IPS-18a (cell line): ENCODE measurements around the gene TP53I11.

Source experiments
- H3K27ac ChIP-seq: one replicate; pipeline ENCODE4 v1.5.1; 2013; ENCODE audit warnings: low read length
- H3K27me3 ChIP-seq: one replicate; pipeline ENCODE4 v1.6.1; 2013; ENCODE audit warnings: mild to moderate bottlenecking, low read length; ENCODE audit not compliant: control insufficient read depth, insufficient read depth
- H3K36me3 ChIP-seq: one replicate; pipeline ENCODE4 v1.6.1; 2013; ENCODE audit warnings: low read depth, low read length; ENCODE audit not compliant: control insufficient read depth
- H3K4me1 ChIP-seq: one replicate; pipeline ENCODE4 v1.6.1; 2013; ENCODE audit warnings: low read depth, low read length; ENCODE audit not compliant: control insufficient read depth
- H3K4me3 ChIP-seq: one replicate; pipeline ENCODE4 v1.5.1; 2013; ENCODE audit warnings: low read length
- H3K9ac ChIP-seq: one replicate; pipeline ENCODE4 v1.6.1; 2013; ENCODE audit warnings: mild to moderate bottlenecking, low read length, moderate library complexity
- H3K9me3 ChIP-seq: one replicate; pipeline ENCODE4 v1.6.1; 2013; ENCODE audit warnings: low read depth, low read length; ENCODE audit not compliant: control insufficient read depth

TP53I11 gene

GRCh38 chr11:44963948-44964347, 13.3 kb upstream of the TP53I11 start:
- Histone ChIP-seq H3K27ac (no peak overlapping the region), H3K27me3 (no peaks in the 10 kb centered on the region), H3K4me1 (peaks cover 46% of the 10 kb centered on the region), H3K9ac (no peak overlapping the region), H3K9me3 (no peaks in the 10 kb centered on the region), H3K36me3 (no peaks in the 10 kb centered on the region), H3K4me3 (no peak overlapping the region)

GRCh38 chr11:44963136-44963535, 12.5 kb upstream of the TP53I11 start:
- Histone ChIP-seq H3K4me1 (peaks cover 49% of the 10 kb centered on the region), H3K27me3 (peaks cover 2% of the 10 kb centered on the region), H3K36me3 (no peaks in the 10 kb centered on the region), H3K9ac (no peak overlapping the region), H3K27ac (no peak overlapping the region), H3K4me3 (no peak overlapping the region), H3K9me3 (no peaks in the 10 kb centered on the region)

- Histone ChIP-seq H3K27me3 (peaks cover 9% of the 10 kb centered on the region), H3K27ac (no peak overlapping the region), H3K4me3 (no peak overlapping the region), H3K36me3 (no peaks in the 10 kb centered on the region), H3K4me1 (peaks cover 50% of the 10 kb centered on the region), H3K9ac (no peak overlapping the region), H3K9me3 (no peaks in the 10 kb centered on the region)
These were observed 11.8 kb upstream of the TP53I11 start for GRCh38 chr11:44962464-44962863.

GRCh38 chr11:44960200-44960845, 9.6 kb upstream of the TP53I11 start:
- Histone ChIP-seq H3K27ac (peak overlapping the region; percentile 15), H3K27me3 (peaks cover 15% of the 10 kb centered on the region), H3K4me3 (peak overlapping the region; percentile 29), H3K9me3 (no peaks in the 10 kb centered on the region), H3K4me1 (peaks cover 68% of the 10 kb centered on the region), H3K9ac (no peak overlapping the region), H3K36me3 (no peaks in the 10 kb centered on the region)

- H3K27ac ChIP-seq, result no peak overlapping the region
- H3K4me1 ChIP-seq, result peaks cover 68% of the 10 kb centered on the region
- H3K4me3 ChIP-seq, result no peak overlapping the region
- no peaks in the 10 kb centered on the region for H3K9me3 ChIP-seq
- peaks cover 15% of the 10 kb centered on the region for H3K27me3 ChIP-seq
- H3K9ac ChIP-seq, result no peak overlapping the region
- no peaks in the 10 kb centered on the region for H3K36me3 ChIP-seq
These were observed 8.4 kb upstream of the TP53I11 start for GRCh38 chr11:44959064-44959463.

GRCh38 chr11:44957776-44958564, 7.3 kb upstream of the TP53I11 start:
- Histone ChIP-seq H3K4me1 (peaks cover 69% of the 10 kb centered on the region), H3K4me3 (no peak overlapping the region), H3K27ac (no peak overlapping the region), H3K36me3 (no peaks in the 10 kb centered on the region), H3K27me3 (peaks cover 15% of the 10 kb centered on the region), H3K9ac (no peak overlapping the region), H3K9me3 (no peaks in the 10 kb centered on the region)

GRCh38 chr11:44957040-44957515, 6.4 kb upstream of the TP53I11 start:
- H3K9ac ChIP-seq, result peak overlapping the region; percentile 35
- no peak overlapping the region for H3K27ac ChIP-seq
- peaks cover 15% of the 10 kb centered on the region for H3K27me3 ChIP-seq
- no peaks in the 10 kb centered on the region for H3K36me3 ChIP-seq
- peaks cover 62% of the 10 kb centered on the region for H3K4me1 ChIP-seq
- no peaks in the 10 kb centered on the region for H3K9me3 ChIP-seq
- peak overlapping the region; percentile 48 for H3K4me3 ChIP-seq

GRCh38 chr11:44955015-44955738, 4.5 kb upstream of the TP53I11 start:
- Histone ChIP-seq H3K4me3 (no peak overlapping the region), H3K9me3 (no peaks in the 10 kb centered on the region), H3K9ac (no peak overlapping the region), H3K36me3 (no peaks in the 10 kb centered on the region), H3K27ac (no peak overlapping the region), H3K4me1 (peaks cover 48% of the 10 kb centered on the region), H3K27me3 (peaks cover 19% of the 10 kb centered on the region)

GRCh38 chr11:44954051-44954906, 3.6 kb upstream of the TP53I11 start:
- Histone ChIP-seq H3K9ac (no peak overlapping the region), H3K27ac (no peak overlapping the region), H3K9me3 (no peaks in the 10 kb centered on the region), H3K27me3 (peaks cover 19% of the 10 kb centered on the region), H3K4me3 (no peak overlapping the region), H3K36me3 (no peaks in the 10 kb centered on the region), H3K4me1 (peaks cover 43% of the 10 kb centered on the region)

- H3K9ac ChIP-seq, result no peak overlapping the region
- H3K27ac ChIP-seq, result no peak overlapping the region
- H3K27me3 ChIP-seq, result peaks cover 13% of the 10 kb centered on the region
- no peak overlapping the region for H3K4me3 ChIP-seq
- H3K36me3 ChIP-seq, result no peaks in the 10 kb centered on the region
- H3K4me1 ChIP-seq, result peaks cover 43% of the 10 kb centered on the region
- no peaks in the 10 kb centered on the region for H3K9me3 ChIP-seq
These were observed 2.0 kb upstream of the TP53I11 start for GRCh38 chr11:44952500-44953260.
